Cardiac fibroblast (primary cell): ENCODE results near the gene LRP1-AS.
A peak's percentile ranks its signal among the peaks of the same experiment; 100 is the strongest.

Source experiments
- DNase-seq, 2 donors: peaks; one replicate each; pipeline versions ENCODE4 v3.0.0 to v3.0.0-alpha.2; 2010; ENCODE audit warnings: low read depth in 2 of 2
- H3K4me3 ChIP-seq, 2 donors: replicated peaks in 1 of 2; 1 replicate in 1 of 2; 2 replicates in 1 of 2; pipeline ENCODE4 v1.5.1; 2011; ENCODE audit warnings: low read depth in 2 of 2, low read length in 2 of 2, mild to moderate bottlenecking in 2 of 2, moderate library complexity in 1 of 2
- CTCF ChIP-seq: IDR thresholded peaks from one replicate; pipeline ENCODE4 v1.5.1; 2011; ENCODE audit warnings: low read depth, mild to moderate bottlenecking, low read length, inconsistent platforms

LRP1-AS gene

GRCh38 chr12:57145460-57146059 is 1.9 kb downstream of the LRP1-AS start:
- DNase-seq = no peak
- H3K4me3 ChIP-seq = no peak overlapping the region
- no peak for TF ChIP-seq CTCF

GRCh38 chr12:57143454-57143853 is 4.0 kb downstream of the LRP1-AS start:
- H3K4me3 ChIP-seq = no peak overlapping the region
- DNase-seq = no peak
- TF ChIP-seq CTCF = no peak

GRCh38 chr12:57142727-57143126 is 4.7 kb downstream of the LRP1-AS start:
- DNase-seq = no peak
- no peak overlapping the region for H3K4me3 ChIP-seq
- TF ChIP-seq CTCF = no peak

GRCh38 chr12:57142121-57142520 is 5.3 kb downstream of the LRP1-AS start:
- no peak for TF ChIP-seq CTCF
- no peak for DNase-seq
- no peak overlapping the region for H3K4me3 ChIP-seq

GRCh38 chr12:57141249-57141648 is 6.2 kb downstream of the LRP1-AS start:
- DNase-seq = no peak
- no peak for TF ChIP-seq CTCF
- no peak overlapping the region for H3K4me3 ChIP-seq

- no peak overlapping the region for H3K4me3 ChIP-seq
- TF ChIP-seq CTCF = no peak
- DNase-seq = peak in 1 of 2 donors; percentile 59
Measured at GRCh38 chr12:57139796-57140649, 7.4 kb downstream of the LRP1-AS start.
